B cell (primary cell): ENCODE measurements around the gene IL18R1.

ENCODE experiments used
- EZH2 ChIP-seq: IDR thresholded peaks from 2 replicates; pipeline ENCODE4 v1.6.1; 2012; ENCODE audit warnings: borderline replicate concordance, low read depth, mild to moderate bottlenecking, moderate library complexity, low read length; ENCODE audit not compliant: insufficient read depth, poor library complexity, severe bottlenecking
- TF ChIP-seq, protein P1 (sequence below): fragments of 200-600 bp; IDR thresholded peaks from one replicate; pipeline ENCODE4 v1.8.0; 2022; ENCODE audit warnings: antibody characterized with exemption, mild to moderate bottlenecking

DNA sequence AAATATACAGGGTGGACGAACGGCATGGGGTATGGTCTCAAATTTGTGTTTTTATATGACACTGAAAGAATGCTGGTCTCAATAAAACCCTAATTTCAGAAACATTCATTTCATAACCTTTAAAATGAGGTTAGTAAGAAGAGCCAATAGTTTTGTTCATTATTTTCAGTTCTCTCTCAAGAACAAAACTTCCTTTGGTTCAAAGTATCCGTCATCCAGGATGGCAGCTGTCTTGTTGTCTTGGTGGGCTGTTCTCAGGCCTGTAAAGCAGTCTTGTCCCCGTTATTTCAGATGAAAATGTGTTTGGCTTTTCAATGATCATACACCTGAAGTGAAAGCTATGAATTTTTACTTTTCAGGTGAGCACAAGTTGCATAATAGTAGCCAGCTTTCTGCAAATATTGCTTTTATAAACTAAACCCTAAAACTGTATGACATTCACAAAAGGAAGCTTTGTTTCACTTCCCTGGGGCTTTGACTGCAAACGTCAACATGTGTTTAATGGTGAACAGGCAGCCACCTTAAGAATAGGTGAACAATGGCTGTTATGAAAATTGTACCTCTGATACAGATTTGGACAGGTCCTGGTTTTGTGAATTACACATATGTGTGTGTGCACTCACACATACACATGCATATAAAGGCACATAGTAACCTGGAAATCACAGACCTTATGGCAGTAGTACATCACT is 70.0 kb downstream of the IL18R1 start:
- TF ChIP-seq, protein P1, sequence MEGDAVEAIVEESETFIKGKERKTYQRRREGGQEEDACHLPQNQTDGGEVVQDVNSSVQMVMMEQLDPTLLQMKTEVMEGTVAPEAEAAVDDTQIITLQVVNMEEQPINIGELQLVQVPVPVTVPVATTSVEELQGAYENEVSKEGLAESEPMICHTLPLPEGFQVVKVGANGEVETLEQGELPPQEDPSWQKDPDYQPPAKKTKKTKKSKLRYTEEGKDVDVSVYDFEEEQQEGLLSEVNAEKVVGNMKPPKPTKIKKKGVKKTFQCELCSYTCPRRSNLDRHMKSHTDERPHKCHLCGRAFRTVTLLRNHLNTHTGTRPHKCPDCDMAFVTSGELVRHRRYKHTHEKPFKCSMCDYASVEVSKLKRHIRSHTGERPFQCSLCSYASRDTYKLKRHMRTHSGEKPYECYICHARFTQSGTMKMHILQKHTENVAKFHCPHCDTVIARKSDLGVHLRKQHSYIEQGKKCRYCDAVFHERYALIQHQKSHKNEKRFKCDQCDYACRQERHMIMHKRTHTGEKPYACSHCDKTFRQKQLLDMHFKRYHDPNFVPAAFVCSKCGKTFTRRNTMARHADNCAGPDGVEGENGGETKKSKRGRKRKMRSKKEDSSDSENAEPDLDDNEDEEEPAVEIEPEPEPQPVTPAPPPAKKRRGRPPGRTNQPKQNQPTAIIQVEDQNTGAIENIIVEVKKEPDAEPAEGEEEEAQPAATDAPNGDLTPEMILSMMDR, result no peak
- no peak for TF ChIP-seq EZH2
